Activated naive CD4-positive, alpha-beta T cell (primary cell): ENCODE results near the gene RFTN1.

Experiments
- DNase-seq, 4 experiments: peaks; one replicate each; lab custom pipeline; 2025; lab: John Stamatoyannopoulos, UW

Gene RFTN1

GRCh38 chr3:16487511-16488175, 25.9 kb downstream of the RFTN1 start:
- no peak for DNase-seq

GRCh38 chr3:16486951-16487480, 26.5 kb downstream of the RFTN1 start:
- no peak for DNase-seq

- DNase-seq, result no peak
These were observed 27.3 kb downstream of the RFTN1 start for GRCh38 chr3:16486201-16486600.

GRCh38 chr3:16485395-16485992, 28.0 kb downstream of the RFTN1 start:
- DNase-seq, result no peak

GRCh38 chr3:16484984-16485383, 28.5 kb downstream of the RFTN1 start:
- no peak for DNase-seq

- no peak for DNase-seq
These were observed 29.3 kb downstream of the RFTN1 start for GRCh38 chr3:16484216-16484615.

- DNase-seq, result peak in 1 of 4 experiments; percentile 17
These were observed 30.5 kb downstream of the RFTN1 start for GRCh38 chr3:16482770-16483531.

- no peak for DNase-seq
These were observed 31.2 kb downstream of the RFTN1 start for GRCh38 chr3:16482194-16482769.

GRCh38 chr3:16481546-16481897, 32.0 kb downstream of the RFTN1 start:
- DNase-seq, result no peak

GRCh38 chr3:16480861-16481545, 32.5 kb downstream of the RFTN1 start:
- no peak for DNase-seq

GRCh38 chr3:16478516-16478915, 35.0 kb downstream of the RFTN1 start:
- no peak for DNase-seq

- no peak for DNase-seq
These were observed 36.0 kb downstream of the RFTN1 start for GRCh38 chr3:16477521-16477920.

- no peak for DNase-seq
These were observed 36.4 kb downstream of the RFTN1 start for GRCh38 chr3:16477056-16477455.

- DNase-seq, result no peak
These were observed 36.9 kb downstream of the RFTN1 start for GRCh38 chr3:16476636-16477035.

GRCh38 chr3:16475766-16476165, 37.7 kb downstream of the RFTN1 start:
- DNase-seq, result no peak

- no peak for DNase-seq
These were observed 38.6 kb downstream of the RFTN1 start for GRCh38 chr3:16474920-16475319.

- DNase-seq, result no peak
These were observed 39.3 kb downstream of the RFTN1 start for GRCh38 chr3:16474216-16474615.

GRCh38 chr3:16472593-16472992, 40.9 kb downstream of the RFTN1 start:
- DNase-seq, result no peak

- DNase-seq, result no peak
These were observed 41.6 kb downstream of the RFTN1 start for GRCh38 chr3:16471897-16472296.

GRCh38 chr3:16470590-16470989, 42.9 kb downstream of the RFTN1 start:
- DNase-seq, result no peak

GRCh38 chr3:16468336-16469098, 45.0 kb downstream of the RFTN1 start:
- no peak for DNase-seq
